GM12864 (cell line): ENCODE results near the gene PACS2.

Experiments used
- DNase-seq: peaks from one replicate; pipeline ENCODE4 v3.0.0-alpha.2; 2011; ENCODE audit warnings: low read depth
- H3K4me3 ChIP-seq: 2 replicates; pipeline ENCODE4 v1.5.1; 2011; ENCODE audit warnings: mild to moderate bottlenecking, low read depth, low read length, control low read depth
- CTCF ChIP-seq: IDR thresholded peaks from 2 replicates; pipeline ENCODE4 v1.5.1; 2011; ENCODE audit warnings: low read depth, mild to moderate bottlenecking, moderate library complexity, low read length, control low read depth, inconsistent platforms; ENCODE audit errors: missing control alignments

PACS2 gene

GRCh38 chr14:105348945-105349699 is 34.6 kb downstream of the PACS2 start:
- no peak for TF ChIP-seq CTCF
- no peak overlapping the region for H3K4me3 ChIP-seq
- DNase-seq: no peak

- DNase-seq: no peak
- no peak overlapping the region for H3K4me3 ChIP-seq
- TF ChIP-seq CTCF: no peak
Measured at GRCh38 chr14:105349992-105350391, 35.4 kb downstream of the PACS2 start.

GRCh38 chr14:105350450-105351244 is 36.1 kb downstream of the PACS2 start:
- no peak for DNase-seq
- no peak for TF ChIP-seq CTCF
- no peak overlapping the region for H3K4me3 ChIP-seq

- DNase-seq: no peak
- H3K4me3 ChIP-seq: no peak overlapping the region
- TF ChIP-seq CTCF: no peak
Measured at GRCh38 chr14:105351410-105351809, 36.9 kb downstream of the PACS2 start.

GRCh38 chr14:105351920-105352851 is 37.6 kb downstream of the PACS2 start:
- DNase-seq: peak; percentile 68
- peak; percentile 91 for TF ChIP-seq CTCF
- H3K4me3 ChIP-seq: no peak overlapping the region

- no peak for TF ChIP-seq CTCF
- H3K4me3 ChIP-seq: no peak overlapping the region
- DNase-seq: no peak
Measured at GRCh38 chr14:105353136-105353535, 38.6 kb downstream of the PACS2 start.
